HG02885 (cell line): Measurements from ENCODE around the gene PSMA2.
A peak's percentile ranks its signal among the peaks of the same experiment; 100 is the strongest.
"Not testable (repeated sequence)": the region's sequence is repeated elsewhere in the genome, so short reads cannot be mapped to it uniquely, and the experiment has no call there.

Experiments used
- ATAC-seq: cut with Tn5 transposase; IDR thresholded peaks from one replicate; pipeline ENCODE4 v1.9.1; 2021; ENCODE audit warnings: mild to moderate bottlenecking; ENCODE audit not compliant: unreplicated experiment, poor library complexity

PSMA2 gene

GRCh38 chr7:42910306-42910705 is 21.7 kb downstream of the PSMA2 start:
- ATAC-seq, result no peak

- no peak for ATAC-seq
Measured at GRCh38 chr7:42907316-42907715, 24.7 kb downstream of the PSMA2 start.

GRCh38 chr7:42906181-42906580 is 25.8 kb downstream of the PSMA2 start:
- no peak for ATAC-seq

- ATAC-seq, result no peak
Measured at GRCh38 chr7:42902331-42902730, 29.6 kb downstream of the PSMA2 start.

GRCh38 chr7:42900842-42901241 is 31.1 kb downstream of the PSMA2 start:
- no peak for ATAC-seq

GRCh38 chr7:42893346-42894240 is 38.4 kb downstream of the PSMA2 start:
- no peak for ATAC-seq

GRCh38 chr7:42886893-42887505 is 45.0 kb downstream of the PSMA2 start:
- ATAC-seq, result no peak

- ATAC-seq, result no peak
Measured at GRCh38 chr7:42886129-42886528, 45.8 kb downstream of the PSMA2 start.

- ATAC-seq, result not testable (repeated sequence)
Measured at GRCh38 chr7:42885183-42885582, 46.8 kb downstream of the PSMA2 start.

- peak; percentile 47 for ATAC-seq
Measured at GRCh38 chr7:42883950-42884349, 48.0 kb downstream of the PSMA2 start.

GRCh38 chr7:42880392-42880791 is 51.6 kb downstream of the PSMA2 start:
- no peak for ATAC-seq

GRCh38 chr7:42878303-42878702 is 53.7 kb downstream of the PSMA2 start:
- no peak for ATAC-seq

GRCh38 chr7:42877862-42878261 is 54.1 kb downstream of the PSMA2 start:
- ATAC-seq, result no peak

- ATAC-seq, result peak; percentile 94
Measured at GRCh38 chr7:42876182-42877068, 55.5 kb downstream of the PSMA2 start.

GRCh38 chr7:42869131-42870020 is 62.6 kb downstream of the PSMA2 start:
- ATAC-seq, result peak; percentile 99

GRCh38 chr7:42868480-42868879 is 63.5 kb downstream of the PSMA2 start:
- no peak for ATAC-seq
